NCI-H2107 treated with DMSO at 0.1 percent for 48 hours (cell line): ENCODE data around the gene PUS7.
A peak's percentile ranks its signal among the peaks of the same experiment; 100 is the strongest.
"Not testable (repeated sequence)": the region's sequence is repeated elsewhere in the genome, so short reads cannot be mapped to it uniquely, and the experiment has no call there.

Source experiments
- DNase-seq: peaks from one replicate; lab custom pipeline; 2025; ENCODE audit not compliant: unreplicated experiment; lab: John Stamatoyannopoulos, UW

PUS7 gene, protein sequence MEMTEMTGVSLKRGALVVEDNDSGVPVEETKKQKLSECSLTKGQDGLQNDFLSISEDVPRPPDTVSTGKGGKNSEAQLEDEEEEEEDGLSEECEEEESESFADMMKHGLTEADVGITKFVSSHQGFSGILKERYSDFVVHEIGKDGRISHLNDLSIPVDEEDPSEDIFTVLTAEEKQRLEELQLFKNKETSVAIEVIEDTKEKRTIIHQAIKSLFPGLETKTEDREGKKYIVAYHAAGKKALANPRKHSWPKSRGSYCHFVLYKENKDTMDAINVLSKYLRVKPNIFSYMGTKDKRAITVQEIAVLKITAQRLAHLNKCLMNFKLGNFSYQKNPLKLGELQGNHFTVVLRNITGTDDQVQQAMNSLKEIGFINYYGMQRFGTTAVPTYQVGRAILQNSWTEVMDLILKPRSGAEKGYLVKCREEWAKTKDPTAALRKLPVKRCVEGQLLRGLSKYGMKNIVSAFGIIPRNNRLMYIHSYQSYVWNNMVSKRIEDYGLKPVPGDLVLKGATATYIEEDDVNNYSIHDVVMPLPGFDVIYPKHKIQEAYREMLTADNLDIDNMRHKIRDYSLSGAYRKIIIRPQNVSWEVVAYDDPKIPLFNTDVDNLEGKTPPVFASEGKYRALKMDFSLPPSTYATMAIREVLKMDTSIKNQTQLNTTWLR

GRCh38 chr7:105521717-105522463 is at the start of gene PUS7:
Gene PUS7 (minus strand): TSS chr7:105522271. CDS start chr7:105508512, 13,759 bp downstream.
- DNase-seq, result peak; percentile 77

DNA sequence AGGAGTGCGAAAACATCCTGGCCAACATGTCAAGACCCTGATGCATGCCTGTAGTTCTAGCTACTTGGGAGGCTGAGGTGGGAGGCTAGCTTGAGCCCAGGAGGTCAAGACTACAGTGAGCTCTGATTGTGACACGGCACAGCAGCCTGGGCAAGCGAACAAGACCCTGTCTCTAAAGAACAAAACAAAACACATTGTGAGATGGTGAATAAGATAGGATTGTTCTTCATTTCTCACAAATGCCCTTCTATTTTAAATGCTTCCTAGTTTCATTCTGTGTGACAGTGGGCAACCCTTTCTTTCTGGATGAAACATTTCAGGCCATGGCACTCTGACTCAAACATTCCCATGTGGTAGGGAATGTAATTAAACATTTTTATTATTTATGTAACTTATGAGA is 45.8 kb upstream of the PUS7 start:
- no peak for DNase-seq

GRCh38 chr7:105567024-105567423 is 45.0 kb upstream of the PUS7 start:
- DNase-seq, result no peak

DNA sequence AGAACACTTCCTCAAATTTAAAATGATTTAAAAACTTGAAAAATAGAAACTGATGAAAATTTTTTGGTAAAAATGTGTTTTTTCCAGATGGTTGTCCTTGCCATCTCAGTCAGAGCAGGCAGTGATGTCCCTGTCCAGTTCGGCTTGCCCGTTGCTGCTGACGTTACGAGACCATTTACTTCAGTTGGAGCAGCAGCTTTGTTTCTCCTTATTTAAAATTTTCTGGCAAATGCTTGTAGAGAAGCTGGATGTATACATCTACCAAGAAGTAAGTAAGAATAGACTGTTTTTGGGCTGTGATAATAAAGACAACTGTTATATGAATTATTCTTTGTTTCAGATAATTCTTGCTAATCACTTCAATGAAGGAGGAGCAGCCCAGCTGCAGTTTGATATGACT is 43.1 kb upstream of the PUS7 start:
- DNase-seq, result no peak

DNA sequence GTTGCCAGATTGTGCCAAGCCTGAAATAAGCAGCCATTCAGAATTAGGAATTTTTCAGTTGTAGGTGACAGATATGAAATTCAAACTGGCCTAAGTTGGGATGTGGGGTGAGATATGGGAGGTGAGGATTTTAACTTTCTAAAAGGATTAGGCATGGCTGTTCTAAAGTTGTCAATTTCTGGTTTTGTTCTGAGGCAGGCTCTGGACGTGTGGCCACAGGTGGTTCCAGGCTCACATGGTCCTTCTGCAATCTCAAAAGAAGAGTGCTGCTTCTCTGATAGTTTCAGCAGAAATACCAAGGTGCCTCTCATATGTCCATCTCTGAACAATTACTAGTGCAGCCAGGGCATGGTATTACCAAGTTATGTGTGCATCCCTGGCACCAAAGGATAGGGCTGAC is 37.9 kb upstream of the PUS7 start:
- DNase-seq, result no peak

DNA sequence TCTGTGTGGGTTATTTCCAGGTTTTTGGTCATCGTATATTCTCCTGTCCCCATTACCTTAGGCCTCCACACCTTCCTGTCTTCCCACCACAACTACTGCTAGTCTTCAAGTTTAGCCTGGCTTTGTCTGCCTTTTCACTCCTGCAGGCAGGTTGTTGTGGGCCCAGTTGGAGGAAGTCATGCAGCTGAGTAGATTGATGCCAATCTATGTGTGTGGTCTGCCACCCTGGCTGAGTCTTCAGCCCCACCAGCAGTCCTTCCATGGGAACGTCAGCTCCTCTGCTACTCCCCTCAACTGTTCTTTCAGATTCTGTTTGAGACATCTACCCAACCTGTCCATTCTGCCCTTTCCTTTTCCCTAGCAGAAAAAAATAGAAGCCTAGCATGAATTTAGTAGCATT is 16.3 kb upstream of the PUS7 start:
- DNase-seq, result no peak

- no peak for DNase-seq
These were observed 10.8 kb upstream of the PUS7 start for GRCh38 chr7:105532709-105533460.

DNA sequence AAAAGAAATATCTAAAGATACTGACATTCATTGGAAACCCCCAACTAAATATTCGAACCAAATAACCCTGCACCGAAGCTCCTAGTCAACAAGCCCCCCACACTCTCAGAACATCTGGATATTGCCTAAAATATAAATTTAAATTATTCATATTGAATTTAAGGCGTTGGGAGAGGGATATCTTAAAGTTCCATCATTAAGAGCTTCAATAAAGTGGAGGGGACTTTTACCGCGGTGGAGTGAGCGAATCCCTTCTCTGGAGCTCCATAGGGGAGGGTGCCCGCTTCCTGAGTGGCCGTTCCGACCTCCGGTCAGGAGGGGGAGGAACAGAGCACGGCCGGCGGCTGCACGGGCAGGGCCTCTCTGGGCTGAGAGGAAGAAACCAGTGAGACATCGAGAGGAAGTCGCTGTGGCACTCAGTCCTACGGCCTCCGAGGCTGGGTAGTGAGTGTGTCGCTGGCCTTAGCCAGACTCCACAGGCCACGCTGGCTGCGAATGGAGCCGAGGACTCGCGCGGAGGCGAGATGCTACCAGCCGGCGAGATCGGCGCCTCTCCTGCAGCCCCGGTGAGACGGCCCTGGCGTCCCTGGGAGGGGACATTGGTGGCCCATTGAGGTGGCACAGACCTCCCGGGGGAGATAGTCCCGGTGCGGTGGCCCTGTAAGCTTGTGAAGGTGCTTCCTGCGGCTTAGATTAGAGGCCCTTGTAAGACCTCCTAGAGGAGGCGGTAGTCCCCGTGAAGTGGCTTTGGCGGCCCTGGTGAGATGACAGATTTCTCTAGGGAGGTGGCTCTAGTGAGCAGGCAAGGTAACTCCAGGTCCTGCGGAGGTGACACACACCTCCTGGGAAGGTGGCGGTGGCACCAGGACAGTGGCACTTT is 10.0 kb upstream of the PUS7 start, which contains the start of gene RINT1:
RINT1 (plus strand) TSS at position 410 of the 880 bp plus-strand sequence; CDS start at position 525, 115 bp downstream.
- peak; percentile 93 for DNase-seq

DNA sequence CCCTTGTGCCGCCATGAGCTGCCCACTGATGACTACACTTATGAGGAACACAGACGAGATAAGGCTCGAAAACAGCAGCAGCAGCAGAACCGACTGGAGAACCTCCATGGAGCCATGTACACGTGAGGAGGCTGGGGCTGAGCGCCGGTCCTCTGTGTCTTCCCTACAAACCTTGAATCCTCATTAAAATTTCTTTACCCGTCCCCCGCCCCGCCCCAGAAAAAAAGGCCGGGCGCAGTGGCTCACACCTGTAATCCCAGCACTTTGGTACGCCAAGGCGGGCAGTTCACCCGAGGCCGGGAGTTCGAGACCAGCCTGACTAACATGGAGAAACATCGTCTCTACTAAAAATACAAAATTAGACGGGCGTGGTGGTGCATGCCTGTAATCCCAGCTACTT is 8.5 kb upstream of the PUS7 start:
- no peak for DNase-seq

DNA sequence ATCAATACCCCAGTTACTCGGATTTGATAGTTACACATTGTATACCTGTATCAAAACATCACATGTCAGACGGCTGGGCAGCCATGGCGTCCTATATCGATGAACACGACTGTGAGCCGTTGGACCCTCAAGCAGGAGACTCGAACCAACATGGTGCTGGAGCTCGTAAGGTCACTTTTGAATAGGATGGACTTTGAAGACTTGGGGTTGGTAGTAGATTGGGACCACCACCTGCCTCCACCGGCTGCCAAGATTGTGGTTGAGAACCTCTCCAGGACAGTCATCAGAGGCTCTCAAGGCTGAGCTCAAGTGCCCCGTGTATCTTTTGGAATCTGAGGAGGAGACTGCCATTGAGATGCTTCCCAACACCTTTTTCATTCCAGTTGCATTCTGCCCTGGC is 8.1 kb upstream of the PUS7 start:
- DNase-seq, result no peak

- not testable (repeated sequence) for DNase-seq
These were observed 5.7 kb upstream of the PUS7 start for GRCh38 chr7:105527737-105528136.

GRCh38 chr7:105524840-105525239 is 2.8 kb upstream of the PUS7 start:
- DNase-seq, result no peak

DNA sequence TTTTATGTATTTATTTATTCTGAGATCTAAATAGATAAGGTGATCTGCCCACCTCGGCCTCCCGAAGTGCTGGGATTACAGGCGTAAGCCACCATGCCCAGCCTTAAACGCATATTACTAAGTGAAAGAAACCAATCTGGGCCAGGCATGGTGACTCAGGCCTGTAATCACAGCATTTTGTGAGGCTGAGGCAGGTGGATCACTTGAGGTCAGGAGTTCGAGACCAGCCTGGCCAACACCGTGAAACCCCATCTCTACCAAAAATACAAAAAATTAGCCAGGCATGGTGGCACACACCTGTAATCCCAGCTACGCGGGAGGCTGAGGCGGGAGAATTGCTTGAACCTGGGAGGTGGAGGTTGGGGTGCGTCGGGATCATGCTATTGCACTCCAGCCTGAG is 2.4 kb upstream of the PUS7 start:
- not testable (repeated sequence) for DNase-seq

DNA sequence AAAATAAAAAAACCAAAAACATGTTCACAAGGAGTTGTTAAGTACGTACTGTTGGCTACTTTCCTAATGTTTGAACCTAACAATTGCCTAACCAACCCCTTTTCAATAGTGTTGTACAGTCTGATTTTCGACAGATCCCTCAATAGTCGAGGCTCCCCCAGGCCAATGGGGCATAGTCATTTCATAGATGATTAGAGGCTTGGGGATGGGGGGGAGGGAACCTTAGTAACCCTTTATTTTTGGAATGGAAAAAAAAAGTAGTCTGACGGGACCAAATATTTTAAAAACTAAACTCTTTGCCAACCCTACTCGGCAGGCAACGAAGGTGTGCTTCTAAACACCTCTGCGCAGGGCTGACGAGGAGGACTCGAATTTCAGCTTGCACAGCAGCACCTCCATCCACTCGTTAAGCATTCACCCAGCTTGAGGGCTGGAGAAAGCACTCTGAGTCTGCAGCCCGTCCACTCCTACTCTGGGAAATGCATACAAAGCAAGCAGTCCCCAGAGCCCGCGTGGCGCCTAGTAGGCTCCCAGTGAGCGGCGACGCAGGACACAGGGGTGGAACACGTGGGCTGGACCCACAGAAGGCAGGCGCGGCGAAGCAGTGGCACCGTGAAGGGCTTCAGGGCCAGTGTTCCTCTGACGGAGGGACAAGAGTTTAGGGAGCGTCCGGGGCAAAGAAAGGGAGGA is 899 bp downstream of the PUS7 start:
- DNase-seq, result peak; percentile 77

DNA sequence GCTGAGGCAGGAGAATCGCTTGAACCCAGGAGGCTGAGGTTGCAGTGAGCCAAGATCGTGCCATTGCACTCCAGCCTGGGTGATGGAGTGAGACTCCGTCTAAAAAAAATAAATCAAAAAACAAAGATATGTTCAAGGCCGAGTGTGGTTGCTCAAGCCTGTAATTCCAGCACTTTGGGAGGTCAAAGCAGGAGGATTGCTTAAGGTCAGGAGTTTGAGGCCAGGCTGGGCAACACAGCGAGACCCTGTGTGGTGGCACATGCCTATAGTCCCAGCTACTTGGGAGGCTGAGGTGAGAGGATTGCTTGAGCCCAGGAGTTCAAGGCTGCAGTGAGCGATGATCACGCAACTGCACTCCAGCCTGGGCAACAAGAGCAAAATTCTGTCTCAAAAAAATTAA is 1.5 kb downstream of the PUS7 start:
- not testable (repeated sequence) for DNase-seq

DNA sequence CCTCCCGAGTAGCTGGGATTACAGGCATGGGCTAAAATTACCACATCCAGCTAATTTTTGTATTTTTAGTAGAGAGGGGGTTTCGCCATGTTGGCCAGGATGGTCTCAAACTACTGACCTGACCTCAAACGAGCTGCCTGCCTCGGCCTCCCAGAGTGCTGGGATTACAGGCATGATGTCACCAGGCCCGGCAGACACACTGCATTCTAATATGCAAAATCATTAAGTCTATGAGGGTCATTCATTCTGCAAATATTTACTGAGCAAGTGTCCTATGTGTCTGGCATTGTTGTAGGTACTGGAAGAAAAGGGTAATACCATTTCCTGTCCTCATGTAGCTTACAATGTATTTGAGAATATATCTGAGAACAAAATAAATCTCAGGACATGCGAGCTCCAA is 2.7 kb downstream of the PUS7 start:
- DNase-seq, result no peak

GRCh38 chr7:105515610-105516009 is 6.5 kb downstream of the PUS7 start:
- not testable (repeated sequence) for DNase-seq

- DNase-seq, result no peak
These were observed 9.0 kb downstream of the PUS7 start for GRCh38 chr7:105512926-105513526.

DNA sequence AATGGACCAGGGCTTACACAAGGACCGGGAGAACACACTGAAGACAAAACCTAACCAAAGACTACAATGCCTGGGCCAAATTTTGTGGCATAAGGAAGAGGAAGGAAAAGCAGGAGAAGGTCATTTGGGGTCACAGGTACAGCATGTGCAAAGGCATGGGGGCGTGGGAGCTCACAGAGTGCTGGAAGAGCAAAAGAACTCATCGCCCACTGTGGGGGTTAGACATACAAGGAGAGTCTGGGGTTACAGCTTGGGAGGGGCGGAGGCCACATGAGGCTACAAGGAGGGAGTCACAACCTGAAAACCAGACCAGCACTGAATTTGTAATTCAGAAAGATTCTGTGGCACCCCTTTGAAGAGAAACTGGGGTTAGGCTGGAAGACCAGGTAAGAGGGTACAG is 9.7 kb downstream of the PUS7 start:
- DNase-seq, result no peak
